Fibroblast of mammary gland (primary cell): ENCODE measurements around the gene EVC2.

ENCODE experiments used
- DNase-seq: peaks from one replicate; pipeline ENCODE4 v3.0.0-alpha.2; 2010; ENCODE audit warnings: low read depth
- H3K4me3 ChIP-seq: 2 replicates; pipeline ENCODE4 v1.5.1; 2011; ENCODE audit warnings: low read depth, mild to moderate bottlenecking, low read length, moderate library complexity; ENCODE audit not compliant: control insufficient read depth
- CTCF ChIP-seq: conservative IDR thresholded peaks from 2 replicates; pipeline ENCODE4 v1.5.1; 2011; ENCODE audit warnings: low read depth, low read length, inconsistent platforms; ENCODE audit not compliant: control insufficient read depth, insufficient read depth

The EVC2 gene

GRCh38 chr4:5742968-5743367, 34.6 kb upstream of the EVC2 start:
- no peak overlapping the region for H3K4me3 ChIP-seq
- no peak for TF ChIP-seq CTCF
- DNase-seq, result no peak

GRCh38 chr4:5742388-5742787, 34.0 kb upstream of the EVC2 start:
- TF ChIP-seq CTCF, result no peak
- H3K4me3 ChIP-seq, result no peak overlapping the region
- DNase-seq, result no peak

GRCh38 chr4:5738061-5738460, 29.7 kb upstream of the EVC2 start:
- H3K4me3 ChIP-seq, result no peak overlapping the region
- DNase-seq, result no peak
- no peak for TF ChIP-seq CTCF

GRCh38 chr4:5735463-5735862, 27.1 kb upstream of the EVC2 start:
- no peak for TF ChIP-seq CTCF
- no peak for DNase-seq
- no peak overlapping the region for H3K4me3 ChIP-seq

GRCh38 chr4:5734853-5735252, 26.5 kb upstream of the EVC2 start:
- no peak overlapping the region for H3K4me3 ChIP-seq
- DNase-seq, result no peak
- no peak for TF ChIP-seq CTCF

GRCh38 chr4:5732158-5732557, 23.8 kb upstream of the EVC2 start:
- no peak for TF ChIP-seq CTCF
- no peak overlapping the region for H3K4me3 ChIP-seq
- DNase-seq, result no peak

GRCh38 chr4:5730993-5731990, 22.9 kb upstream of the EVC2 start:
- H3K4me3 ChIP-seq, result no peak overlapping the region
- peak; percentile 49 for DNase-seq
- TF ChIP-seq CTCF, result no peak
